WERI-Rb-1 (cell line): ENCODE data around the gene PGM1.
"Not testable (repeated sequence)": the region's sequence is repeated elsewhere in the genome, so short reads cannot be mapped to it uniquely, and the experiment has no call there.

ENCODE experiments used
- DNase-seq: peaks from one replicate; pipeline ENCODE4 v3.0.0-alpha.2; 2020
- H3K27ac ChIP-seq: fragments of 250-450 bp; sonication (Bioruptor Pico); 2 replicates; pipeline ENCODE4 v1.5.1; 2020; ENCODE audit warnings: mild to moderate bottlenecking, moderate library complexity
- H3K27me3 ChIP-seq: fragments of 250-450 bp; sonication (Bioruptor Pico); 2 replicates; pipeline ENCODE4 v1.5.1; 2021; ENCODE audit warnings: mild to moderate bottlenecking, low read depth, moderate library complexity; ENCODE audit not compliant: insufficient read depth, severe bottlenecking
- H3K36me3 ChIP-seq: fragments of 250-450 bp; sonication (Bioruptor Pico); 2 replicates; pipeline ENCODE4 v1.5.1; 2020; ENCODE audit warnings: mild to moderate bottlenecking, moderate library complexity
- H3K4me3 ChIP-seq: 2 replicates; pipeline ENCODE4 v1.5.1; 2011; ENCODE audit warnings: low read depth, mild to moderate bottlenecking, control low read depth, low read length
- H3K9me3 ChIP-seq: fragments of 250-450 bp; sonication (Bioruptor Pico); 2 replicates; pipeline ENCODE4 v1.5.1; 2021; ENCODE audit warnings: mild to moderate bottlenecking, moderate library complexity; ENCODE audit not compliant: severe bottlenecking
- TF ChIP-seq, protein P1 (sequence below): IDR thresholded peaks from 2 replicates; pipeline ENCODE4 v1.5.1; 2011; ENCODE audit warnings: low read depth, mild to moderate bottlenecking, control low read depth, inconsistent platforms, low read length

Gene PGM1

DNA sequence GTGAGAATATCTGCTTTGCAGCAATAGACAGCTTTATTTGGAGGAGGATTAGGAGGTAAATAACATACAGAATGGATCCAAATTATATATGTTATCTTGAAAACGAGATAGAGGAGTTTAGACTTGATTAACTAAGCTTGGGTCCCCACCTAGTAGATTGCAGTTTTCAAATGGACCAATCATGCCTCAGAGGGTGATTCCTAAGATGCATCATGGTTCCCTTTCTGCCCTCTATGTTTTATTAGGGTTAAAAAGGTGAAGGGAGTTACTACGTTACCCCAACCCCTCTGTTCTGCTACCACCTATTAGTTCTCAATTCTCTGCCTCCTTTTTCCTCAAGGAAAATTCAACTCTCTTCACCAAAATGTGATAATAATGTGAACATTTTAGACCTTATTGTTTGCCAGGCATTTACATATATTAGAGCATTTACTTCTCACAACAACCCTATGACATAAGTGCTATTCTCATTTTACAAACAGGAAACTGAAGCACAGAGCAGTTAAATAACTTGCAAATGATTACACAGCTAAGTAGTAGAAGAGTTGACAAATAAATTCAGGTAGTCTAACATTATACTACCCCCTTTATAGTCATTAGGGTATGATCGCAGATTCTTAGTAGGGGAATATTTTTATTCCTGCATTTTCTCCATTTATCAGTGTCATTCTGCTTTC is 23.4 kb upstream of the PGM1 start:
- no peak for DNase-seq
- Histone ChIP-seq H3K9me3 (no peaks in the 10 kb centered on the region), H3K4me3 (no peak overlapping the region), H3K36me3 (no peaks in the 10 kb centered on the region), H3K27ac (no peak overlapping the region), H3K27me3 (no peaks in the 10 kb centered on the region)
- TF ChIP-seq, protein P1, sequence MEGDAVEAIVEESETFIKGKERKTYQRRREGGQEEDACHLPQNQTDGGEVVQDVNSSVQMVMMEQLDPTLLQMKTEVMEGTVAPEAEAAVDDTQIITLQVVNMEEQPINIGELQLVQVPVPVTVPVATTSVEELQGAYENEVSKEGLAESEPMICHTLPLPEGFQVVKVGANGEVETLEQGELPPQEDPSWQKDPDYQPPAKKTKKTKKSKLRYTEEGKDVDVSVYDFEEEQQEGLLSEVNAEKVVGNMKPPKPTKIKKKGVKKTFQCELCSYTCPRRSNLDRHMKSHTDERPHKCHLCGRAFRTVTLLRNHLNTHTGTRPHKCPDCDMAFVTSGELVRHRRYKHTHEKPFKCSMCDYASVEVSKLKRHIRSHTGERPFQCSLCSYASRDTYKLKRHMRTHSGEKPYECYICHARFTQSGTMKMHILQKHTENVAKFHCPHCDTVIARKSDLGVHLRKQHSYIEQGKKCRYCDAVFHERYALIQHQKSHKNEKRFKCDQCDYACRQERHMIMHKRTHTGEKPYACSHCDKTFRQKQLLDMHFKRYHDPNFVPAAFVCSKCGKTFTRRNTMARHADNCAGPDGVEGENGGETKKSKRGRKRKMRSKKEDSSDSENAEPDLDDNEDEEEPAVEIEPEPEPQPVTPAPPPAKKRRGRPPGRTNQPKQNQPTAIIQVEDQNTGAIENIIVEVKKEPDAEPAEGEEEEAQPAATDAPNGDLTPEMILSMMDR = no peak

DNA sequence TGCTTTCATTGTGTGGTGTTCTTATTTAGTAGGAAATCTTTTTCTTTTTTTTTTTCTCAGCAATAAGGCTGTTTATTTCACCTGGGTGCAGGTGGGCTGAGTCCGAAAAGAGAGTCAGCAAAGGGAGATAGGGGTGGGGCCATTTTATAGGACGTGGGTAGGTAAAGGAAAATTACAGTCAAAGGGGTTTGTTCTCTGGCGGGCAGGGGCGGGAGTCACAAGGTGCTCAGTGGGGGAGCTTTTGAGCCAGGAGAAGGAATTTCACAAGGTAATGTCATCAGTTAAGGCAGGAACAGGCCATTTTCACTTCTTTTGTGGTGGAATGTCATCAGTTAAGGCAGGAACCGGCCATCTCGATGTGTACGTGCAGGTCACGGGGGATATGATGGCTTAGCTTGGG is 20.5 kb upstream of the PGM1 start:
- DNase-seq, H3K27ac ChIP-seq: not testable (repeated sequence)

DNA sequence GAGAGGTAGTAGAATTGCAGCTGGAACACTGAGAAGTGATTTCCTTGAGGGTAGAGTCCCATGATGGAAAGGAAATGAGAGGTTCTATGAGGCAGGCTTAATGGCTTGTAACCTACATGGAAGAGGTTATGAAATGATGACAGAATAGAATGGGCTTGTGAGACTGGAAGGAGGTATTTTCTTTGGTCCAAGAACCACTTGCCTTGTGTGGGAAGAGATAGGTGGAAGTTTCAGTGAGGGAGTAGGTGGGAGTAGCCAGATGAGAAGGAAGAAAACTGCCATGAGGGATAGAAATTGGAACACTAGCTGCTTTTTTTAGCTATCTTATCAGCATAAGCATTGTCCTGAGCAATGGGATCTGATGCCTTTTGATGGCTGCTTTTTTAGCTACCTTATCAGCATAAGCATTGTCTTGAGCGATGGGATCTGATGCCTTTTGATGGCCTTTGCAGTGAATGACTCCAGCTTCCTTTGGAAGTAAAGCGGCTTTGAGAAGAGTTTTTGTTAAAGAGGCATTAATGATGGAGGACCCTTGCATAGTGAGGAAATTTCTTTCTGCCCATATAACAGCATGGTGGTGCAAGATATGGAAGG is 18.9 kb upstream of the PGM1 start:
- H3K9me3 ChIP-seq, H3K27me3 ChIP-seq, H3K27ac ChIP-seq, H3K36me3 ChIP-seq, DNase-seq, H3K4me3 ChIP-seq: not testable (repeated sequence)

More for the DNA sequence above, 20.5 kb upstream of the PGM1 start:
- H3K27me3 ChIP-seq, H3K36me3 ChIP-seq, H3K9me3 ChIP-seq, H3K4me3 ChIP-seq: not testable (repeated sequence)

DNA sequence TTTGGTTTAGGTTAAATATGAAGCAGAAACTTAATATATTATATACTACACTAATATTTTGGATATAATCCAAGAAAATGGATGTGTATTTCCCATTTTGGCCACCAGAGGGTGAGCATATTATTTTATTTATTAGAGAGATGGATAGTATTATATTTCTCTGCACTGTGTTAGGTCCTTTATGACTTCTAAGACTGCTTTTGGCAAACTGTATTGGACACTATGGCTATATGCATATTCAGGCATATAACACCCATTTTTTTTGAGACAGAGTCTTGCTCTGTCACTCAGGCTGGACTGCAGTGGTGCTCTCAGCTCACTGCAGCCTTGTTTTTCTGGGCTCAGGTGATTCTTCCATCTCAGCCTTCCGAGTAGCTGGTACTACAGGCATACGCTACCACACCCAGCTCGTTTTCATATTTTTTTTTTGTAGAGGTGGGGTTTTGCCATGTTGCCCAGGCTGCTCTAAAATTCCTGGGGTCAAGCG is 17.8 kb upstream of the PGM1 start:
- Histone ChIP-seq H3K36me3 (no peaks in the 10 kb centered on the region), H3K4me3 (no peak overlapping the region), H3K27ac (no peak overlapping the region), H3K9me3 (no peaks in the 10 kb centered on the region), H3K27me3 (no peaks in the 10 kb centered on the region)
- TF ChIP-seq, protein P1 = peak; percentile 11; the same call in 1 of the 2 replicates
- DNase-seq = no peak

DNA sequence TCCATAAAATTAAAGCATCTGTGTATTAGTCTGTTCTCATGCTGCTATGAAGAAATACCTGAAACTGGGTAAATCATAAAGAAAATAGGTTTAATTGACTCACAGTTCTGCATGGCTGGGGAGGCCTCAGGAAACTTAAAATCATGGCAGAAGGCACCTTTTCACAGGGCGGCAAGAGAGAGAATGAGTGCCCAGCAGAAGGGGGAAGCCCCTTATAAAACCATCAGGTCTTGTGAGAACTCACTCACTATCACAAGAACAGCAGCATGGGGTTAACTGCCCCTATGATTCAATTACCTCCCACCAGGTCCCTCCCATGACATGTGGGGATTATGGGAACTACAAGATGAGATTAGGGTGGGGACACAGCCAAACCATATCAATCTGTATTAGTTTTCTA is 6.9 kb upstream of the PGM1 start:
- H3K4me3 ChIP-seq, H3K27me3 ChIP-seq, H3K9me3 ChIP-seq, H3K36me3 ChIP-seq, H3K27ac ChIP-seq, DNase-seq: not testable (repeated sequence)

DNA sequence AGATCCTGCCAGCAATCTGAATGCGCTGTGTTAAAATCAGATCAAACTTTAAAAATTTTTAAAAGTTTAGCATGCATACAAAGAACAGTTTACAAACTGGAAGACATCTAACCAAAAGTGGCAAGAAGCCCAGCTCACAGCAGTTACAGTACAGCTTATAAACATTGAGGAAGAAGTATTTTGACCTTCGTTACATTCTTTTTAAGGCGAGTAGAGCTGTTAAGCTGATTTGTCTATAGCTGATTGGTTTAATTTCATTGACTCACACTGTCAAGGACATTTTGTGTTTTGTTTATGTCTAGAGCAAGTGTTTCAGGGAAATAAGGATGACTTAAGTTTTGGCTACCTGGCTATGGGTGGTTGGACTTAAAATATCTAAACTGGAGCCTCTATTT is 3.0 kb upstream of the PGM1 start:
- Histone ChIP-seq H3K27me3 (no peaks in the 10 kb centered on the region), H3K4me3 (no peak overlapping the region), H3K27ac (no peak overlapping the region), H3K9me3 (no peaks in the 10 kb centered on the region), H3K36me3 (no peaks in the 10 kb centered on the region)
- TF ChIP-seq, protein P1 = no peak
- DNase-seq = no peak

DNA sequence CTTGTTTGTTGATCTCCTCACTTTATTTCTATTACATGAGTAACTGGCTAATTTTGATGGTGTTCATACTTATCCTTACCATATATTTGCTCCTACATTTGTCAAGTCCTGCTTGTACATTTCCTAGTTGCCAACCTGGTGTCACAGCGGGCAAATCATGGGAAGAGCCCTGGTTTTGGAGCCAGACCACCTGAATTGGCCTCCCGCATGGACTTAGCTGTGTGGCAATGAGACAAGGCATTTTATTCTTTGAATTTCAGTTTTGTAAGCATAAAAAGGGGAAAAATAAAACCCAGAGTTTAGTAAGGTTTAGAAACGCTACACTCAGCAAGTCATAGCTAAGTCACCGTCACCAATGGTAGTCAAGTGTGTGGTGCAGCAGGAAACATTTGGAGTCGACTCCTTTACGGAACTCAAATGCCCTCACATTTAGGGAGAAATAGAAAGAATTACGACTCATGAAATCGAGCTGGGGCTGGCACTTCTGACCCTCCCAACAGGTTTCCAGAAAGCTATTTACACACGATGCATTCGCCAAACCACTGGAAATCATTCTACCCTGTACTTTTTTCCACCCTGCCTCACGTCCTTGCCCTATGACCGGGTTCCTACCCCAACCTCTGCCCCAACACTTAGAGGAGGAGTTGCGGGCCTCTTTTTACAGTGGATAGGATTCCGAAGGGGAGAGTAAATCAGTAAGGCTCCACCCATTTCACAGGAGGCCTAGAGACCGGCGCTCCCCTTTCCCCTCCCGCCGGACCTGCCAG is 492 bp upstream of the PGM1 start:
- TF ChIP-seq, protein P1 = no peak
- no peaks in the 10 kb centered on the region for H3K36me3 ChIP-seq
- no peaks in the 10 kb centered on the region for H3K9me3 ChIP-seq
- H3K27me3 ChIP-seq = no peaks in the 10 kb centered on the region
- no peak for DNase-seq
- no peak overlapping the region; the same call in 1 of the 2 replicates for H3K27ac ChIP-seq
- H3K4me3 ChIP-seq = peak overlapping the region; percentile 91
